GM23338 (cell line): ENCODE measurements around the gene NCR3LG1.

Experiments used
- CTCF ChIP-seq, 2 experiments: fragments of 200-600 bp in 1 of 2; sonication (generic) in 1 of 2; conservative IDR thresholded peaks; 2 replicates each; pipeline versions ENCODE4 v1.5.1 to v1.6.1; 2016 to 2017; ENCODE audit warnings: antibody characterized with exemption in 2 of 2, low read depth in 2 of 2, mild to moderate bottlenecking in 2 of 2, moderate library complexity in 1 of 2
- EZH2phosphoT487 ChIP-seq: fragments of 200-600 bp; sonication (generic); IDR thresholded peaks from one replicate; pipeline ENCODE4 v1.8.1; 2018; ENCODE audit warnings: antibody characterized with exemption; ENCODE audit not compliant: unreplicated experiment
- POLR2AphosphoS5 ChIP-seq: IDR thresholded peaks from 2 replicates; pipeline ENCODE4 v1.6.1; 2016; ENCODE audit warnings: antibody characterized with exemption, low read depth

GRCh38 chr11:17395554-17395961 lies 44.0 kb downstream of the NCR3LG1 start:
- no peak for TF ChIP-seq CTCF (conservative IDR thresholded peaks at IDR 0.05; ENCODE audit: low read depth in 2 of 2)
- no peak for TF ChIP-seq EZH2phosphoT487
- no peak for TF ChIP-seq POLR2AphosphoS5
